Neural crest cell (in vitro differentiated cells): ENCODE data around the gene PRKCE. TPM values are rescaled to one million over a fixed set of nuclear protein-coding genes. Genes with fewer than 3 reads are reported as not detected.
"Not testable (repeated sequence)": the region's sequence is repeated elsewhere in the genome, so short reads cannot be mapped to it uniquely, and the experiment has no call there.

ENCODE experiments used
- DNase-seq: peaks from one replicate; pipeline ENCODE4 v3.0.0; 2021; ENCODE audit warnings: low read depth, mixed read lengths, low spot score
- H3K27ac Mint-ChIP-seq: one replicate; pipeline ENCODE4 v1.8.0; 2021; ENCODE audit warnings: mild to moderate bottlenecking, mixed read lengths; ENCODE audit not compliant: unreplicated experiment
- H3K27me3 Mint-ChIP-seq: 2 replicates; pipeline ENCODE4 v1.8.0; 2021; ENCODE audit warnings: low read depth, mild to moderate bottlenecking, mixed read lengths
- H3K36me3 Mint-ChIP-seq: 2 replicates; pipeline ENCODE4 v1.8.0; 2021; ENCODE audit warnings: low read depth, mild to moderate bottlenecking, mixed read lengths
- H3K4me1 Mint-ChIP-seq: 2 replicates; pipeline ENCODE4 v1.8.0; 2021; ENCODE audit warnings: mixed read lengths
- H3K4me3 Mint-ChIP-seq: one replicate; pipeline ENCODE4 v1.8.0; 2021; ENCODE audit warnings: mild to moderate bottlenecking, mixed read lengths
- H3K9me3 Mint-ChIP-seq: 2 replicates; pipeline ENCODE4 v1.8.0; 2021; ENCODE audit warnings: mixed read lengths
- CTCF ChIP-seq: fragments of 200-600 bp; sonication (generic); conservative IDR thresholded peaks from 2 replicates; pipeline ENCODE4 v1.5.0; 2021; ENCODE audit warnings: antibody characterized with exemption, mild to moderate bottlenecking
- total RNA-seq: library from RNA; stranded (reverse); gene quantifications from 2 replicates; pipeline ENCODE4 v1.2.1, GENCODE V29; 2021

PRKCE gene
- total RNA-seq, 1 donor from 2014 or later = 15.6 TPM

DNA sequence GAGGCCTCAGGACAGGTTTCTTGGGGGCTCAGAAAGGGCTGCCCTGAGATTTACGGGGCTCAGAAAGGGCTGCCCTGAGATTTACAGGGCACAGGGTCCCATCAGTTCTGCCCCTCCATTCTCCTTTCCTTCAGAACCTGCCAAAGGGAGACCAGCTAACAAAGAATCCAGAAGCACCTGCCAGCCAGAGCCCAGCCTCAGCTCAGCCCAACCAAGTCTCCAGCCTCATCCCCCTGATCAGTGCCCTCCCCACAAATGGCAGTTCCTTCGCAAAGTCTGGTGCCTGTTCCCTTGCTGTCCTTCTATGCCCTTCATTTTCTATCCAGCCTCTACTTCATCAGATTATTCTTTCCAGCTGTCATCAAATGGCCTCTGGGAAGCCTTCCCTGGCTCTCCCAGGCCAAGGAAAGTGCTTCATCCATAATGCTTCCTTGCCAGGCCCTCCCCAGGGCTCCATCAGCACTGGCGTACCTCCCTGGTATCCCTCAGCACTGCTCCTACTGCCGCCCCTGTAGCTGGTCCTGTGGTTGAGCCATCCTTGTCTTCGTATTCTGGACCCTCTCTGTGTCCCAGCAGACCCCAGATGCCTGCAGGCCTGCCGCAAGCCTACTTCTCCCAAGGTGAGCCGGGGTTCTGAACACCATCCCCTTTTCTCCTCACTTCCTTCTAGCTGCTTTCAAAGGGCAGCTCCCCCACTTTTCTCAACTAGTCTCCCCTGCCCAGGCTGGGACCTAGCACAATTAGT lies 549.6 kb downstream of the PRKCE start:
- H3K27me3 Mint-ChIP-seq = no peaks in the 10 kb centered on the region
- no peak for TF ChIP-seq CTCF
- DNase-seq = no peak
- H3K27ac Mint-ChIP-seq = no peak overlapping the region
- peaks cover 14% of the 10 kb centered on the region for H3K9me3 Mint-ChIP-seq
- peaks cover 5% of the 10 kb centered on the region for H3K36me3 Mint-ChIP-seq
- no peaks in the 10 kb centered on the region for H3K4me1 Mint-ChIP-seq
- H3K4me3 Mint-ChIP-seq = no peak overlapping the region

- H3K9me3 Mint-ChIP-seq = peaks cover 16% of the 10 kb centered on the region
- DNase-seq = no peak
- H3K27ac Mint-ChIP-seq = no peak overlapping the region
- H3K4me3 Mint-ChIP-seq = no peak overlapping the region
- H3K36me3 Mint-ChIP-seq = peaks cover 5% of the 10 kb centered on the region
- TF ChIP-seq CTCF = no peak
- no peaks in the 10 kb centered on the region for H3K4me1 Mint-ChIP-seq
- peaks cover 3% of the 10 kb centered on the region for H3K27me3 Mint-ChIP-seq
Observed at GRCh38 chr2:46202453-46202852, 551.0 kb downstream of the PRKCE start.

DNA sequence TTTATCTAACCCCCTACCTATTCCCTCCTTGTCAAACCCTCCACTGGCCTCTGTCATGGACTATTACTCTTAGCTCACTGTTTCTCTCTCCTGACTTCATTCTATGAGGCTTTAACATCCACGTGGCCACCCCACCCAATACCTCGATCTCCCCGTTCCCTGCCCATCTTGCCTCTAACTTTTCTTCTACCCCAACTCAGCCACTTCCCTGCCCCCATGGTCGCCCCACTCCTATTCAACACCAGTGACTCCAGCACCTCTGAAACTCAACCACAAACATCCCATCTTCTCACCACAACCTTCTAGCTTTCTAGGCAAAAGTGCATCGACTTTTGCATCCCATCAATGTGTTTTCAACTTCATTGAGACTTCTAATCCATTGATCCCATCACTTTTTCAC lies 551.5 kb downstream of the PRKCE start:
- Mint-ChIP-seq H3K36me3 (peaks cover 5% of the 10 kb centered on the region), H3K4me3 (no peak overlapping the region), H3K9me3 (peaks cover 20% of the 10 kb centered on the region), H3K4me1 (no peaks in the 10 kb centered on the region), H3K27me3 (peaks cover 3% of the 10 kb centered on the region), H3K27ac (no peak overlapping the region)
- no peak for DNase-seq
- no peak for TF ChIP-seq CTCF

DNA sequence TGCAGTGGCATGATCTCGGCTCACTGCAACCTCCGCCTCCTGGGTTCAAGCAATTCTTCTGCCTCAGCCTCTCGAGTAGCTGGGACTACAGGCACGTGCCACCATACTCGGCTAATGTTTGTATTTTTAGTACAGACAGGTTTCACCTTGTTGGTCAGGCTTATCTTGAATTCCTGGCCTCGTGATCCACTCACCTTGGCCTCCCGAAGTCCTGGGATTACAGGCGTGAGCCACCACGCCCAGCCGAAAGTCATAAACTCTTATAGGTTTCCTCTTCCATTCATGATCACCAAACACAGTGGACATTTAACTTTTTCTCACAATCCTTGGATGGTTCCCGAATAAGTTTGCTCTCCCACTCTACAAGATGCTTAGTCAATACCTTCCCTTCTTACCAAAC lies 552.2 kb downstream of the PRKCE start:
- H3K27me3 Mint-ChIP-seq, DNase-seq, H3K36me3 Mint-ChIP-seq, H3K27ac Mint-ChIP-seq, H3K4me1 Mint-ChIP-seq, H3K4me3 Mint-ChIP-seq: not testable (repeated sequence)
- H3K9me3 Mint-ChIP-seq = peaks cover 22% of the 10 kb centered on the region

DNA sequence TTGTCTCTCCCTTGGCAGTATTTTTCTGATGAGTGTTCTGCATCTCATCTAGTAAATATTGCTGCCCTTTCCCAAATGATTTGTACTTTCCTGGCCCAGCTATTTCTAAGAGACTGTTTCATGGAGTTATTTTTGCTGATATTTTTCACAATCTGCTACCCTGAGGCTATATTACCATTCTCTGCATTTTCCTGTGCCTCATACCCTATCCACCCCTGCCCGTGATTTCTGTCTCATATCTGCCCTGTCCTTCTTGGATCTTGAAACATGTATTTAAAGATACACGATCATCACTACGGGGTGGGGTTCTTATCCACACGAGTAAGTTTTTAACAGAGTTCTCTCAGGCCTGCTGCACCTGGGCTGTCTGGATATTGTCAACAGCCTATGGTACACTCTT lies 556.1 kb downstream of the PRKCE start:
- no peak overlapping the region for H3K27ac Mint-ChIP-seq
- no peak overlapping the region for H3K4me3 Mint-ChIP-seq
- peaks cover 6% of the 10 kb centered on the region for H3K27me3 Mint-ChIP-seq
- no peak for TF ChIP-seq CTCF
- peaks cover 12% of the 10 kb centered on the region for H3K36me3 Mint-ChIP-seq
- H3K9me3 Mint-ChIP-seq = peaks cover 33% of the 10 kb centered on the region
- DNase-seq = no peak
- H3K4me1 Mint-ChIP-seq = no peaks in the 10 kb centered on the region

DNA sequence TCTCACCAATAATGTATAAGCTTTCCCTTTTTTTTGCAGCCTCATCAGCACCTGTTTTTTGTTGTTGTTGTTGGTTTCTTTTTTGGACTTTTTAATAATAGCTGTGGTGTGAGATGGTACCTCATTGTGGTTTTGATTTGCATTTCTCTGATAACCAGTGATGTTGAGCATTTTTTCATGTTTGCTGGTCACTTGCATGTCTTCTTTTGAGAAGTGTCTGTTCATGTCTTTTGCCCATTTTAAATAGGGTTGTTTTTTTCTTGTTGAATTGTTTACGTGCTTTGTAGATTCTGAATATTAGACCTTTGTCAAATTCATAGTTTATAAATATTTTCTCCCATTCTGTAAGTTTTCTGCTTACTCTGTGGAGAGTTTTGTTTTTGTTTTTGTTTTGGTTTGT lies 557.3 kb downstream of the PRKCE start:
- H3K4me3 Mint-ChIP-seq = no peak overlapping the region
- H3K27me3 Mint-ChIP-seq = peaks cover 11% of the 10 kb centered on the region
- peaks cover 7% of the 10 kb centered on the region for H3K36me3 Mint-ChIP-seq
- DNase-seq = no peak
- peaks cover 27% of the 10 kb centered on the region for H3K9me3 Mint-ChIP-seq
- no peaks in the 10 kb centered on the region for H3K4me1 Mint-ChIP-seq
- no peak for TF ChIP-seq CTCF
- no peak overlapping the region for H3K27ac Mint-ChIP-seq
